NOMO-1 treated with DMSO at 0.1 percent for 48 hours (cell line): ENCODE data around the gene HRAS.
"Not testable (repeated sequence)": the region's sequence is repeated elsewhere in the genome, so short reads cannot be mapped to it uniquely, and the experiment has no call there.

Experiments
- DNase-seq: peaks from one replicate; lab custom pipeline; 2025; ENCODE audit not compliant: unreplicated experiment; lab: John Stamatoyannopoulos, UW

The HRAS gene

GRCh38 chr11:535519-536454 lies at the start of gene HRAS:
Gene HRAS, minus strand, starts transcription at chr11:535576.
- peak; percentile 91 for DNase-seq

GRCh38 chr11:584287-584686 lies 48.9 kb upstream of the HRAS start:
- no peak for DNase-seq

- no peak for DNase-seq
Measured at GRCh38 chr11:581752-582151, 46.4 kb upstream of the HRAS start.

- DNase-seq = no peak
Measured at GRCh38 chr11:581342-581741, 46.0 kb upstream of the HRAS start.

- DNase-seq = no peak
Measured at GRCh38 chr11:579830-580601, 44.6 kb upstream of the HRAS start.

GRCh38 chr11:578276-579035 lies 43.1 kb upstream of the HRAS start:
- DNase-seq = no peak

- no peak for DNase-seq
Measured at GRCh38 chr11:577611-577894, 42.2 kb upstream of the HRAS start.

GRCh38 chr11:576811-577610 lies 41.6 kb upstream of the HRAS start:
- DNase-seq = no peak

GRCh38 chr11:575996-576768 lies 40.8 kb upstream of the HRAS start, which contains the start of gene PHRF1:
Gene PHRF1, plus strand, starts transcription at chr11:576470. Its CDS starts 5,043 bp downstream, at chr11:581513.
- DNase-seq = peak; percentile 91

- peak; percentile 35 for DNase-seq
Measured at GRCh38 chr11:575313-575995, 40.1 kb upstream of the HRAS start.

GRCh38 chr11:574632-575312 lies 39.4 kb upstream of the HRAS start:
- DNase-seq = no peak

- not testable (repeated sequence) for DNase-seq
Measured at GRCh38 chr11:574031-574570, 38.7 kb upstream of the HRAS start.

GRCh38 chr11:573146-573759 lies 37.9 kb upstream of the HRAS start:
- no peak for DNase-seq

GRCh38 chr11:571802-572185 lies 36.4 kb upstream of the HRAS start:
- DNase-seq = no peak

GRCh38 chr11:569158-569885 lies 33.9 kb upstream of the HRAS start:
- DNase-seq = no peak

- peak; percentile 94 for DNase-seq
Measured at GRCh38 chr11:568306-569157, 33.2 kb upstream of the HRAS start.
